ENCODE results near the gene ADAMTSL5. TPM values are rescaled to one million over a fixed set of nuclear protein-coding genes. Genes with fewer than 3 reads are reported as not detected.

Gene ADAMTSL5
- total and polyA plus RNA-seq, 7 donors = 0.71 to 5.8 (median 1.7) TPM; not detected in 1

DNA sequence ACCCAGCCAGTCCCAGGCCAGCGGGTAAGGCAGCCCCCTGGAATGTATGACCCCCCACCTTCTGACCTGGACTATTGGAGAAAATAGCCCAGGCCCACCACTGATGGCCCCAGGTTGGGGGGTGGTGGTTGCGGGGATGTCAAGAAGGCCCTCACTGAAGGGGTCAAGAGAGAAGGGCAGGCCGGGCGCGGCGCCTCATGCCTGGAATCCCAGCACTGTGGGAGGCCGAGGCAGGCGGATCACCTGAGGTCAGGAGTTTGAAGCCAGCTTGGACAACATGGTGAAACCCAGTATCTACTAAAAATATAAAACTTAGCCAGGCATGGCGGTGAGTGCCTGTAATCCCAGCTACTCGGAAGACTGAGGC is 1.5 kb upstream of the ADAMTSL5 start:
- H3K27ac ChIP-seq = no peak overlapping the region
- TF ChIP-seq POLR2AphosphoS5 (IDR thresholded peaks at IDR 0.05) (no peak), POLR2A (IDR thresholded peaks at IDR 0.05) (no peak), EP300 (IDR thresholded peaks at IDR 0.05) (no peak)
- TF ChIP-seq, protein P1, sequence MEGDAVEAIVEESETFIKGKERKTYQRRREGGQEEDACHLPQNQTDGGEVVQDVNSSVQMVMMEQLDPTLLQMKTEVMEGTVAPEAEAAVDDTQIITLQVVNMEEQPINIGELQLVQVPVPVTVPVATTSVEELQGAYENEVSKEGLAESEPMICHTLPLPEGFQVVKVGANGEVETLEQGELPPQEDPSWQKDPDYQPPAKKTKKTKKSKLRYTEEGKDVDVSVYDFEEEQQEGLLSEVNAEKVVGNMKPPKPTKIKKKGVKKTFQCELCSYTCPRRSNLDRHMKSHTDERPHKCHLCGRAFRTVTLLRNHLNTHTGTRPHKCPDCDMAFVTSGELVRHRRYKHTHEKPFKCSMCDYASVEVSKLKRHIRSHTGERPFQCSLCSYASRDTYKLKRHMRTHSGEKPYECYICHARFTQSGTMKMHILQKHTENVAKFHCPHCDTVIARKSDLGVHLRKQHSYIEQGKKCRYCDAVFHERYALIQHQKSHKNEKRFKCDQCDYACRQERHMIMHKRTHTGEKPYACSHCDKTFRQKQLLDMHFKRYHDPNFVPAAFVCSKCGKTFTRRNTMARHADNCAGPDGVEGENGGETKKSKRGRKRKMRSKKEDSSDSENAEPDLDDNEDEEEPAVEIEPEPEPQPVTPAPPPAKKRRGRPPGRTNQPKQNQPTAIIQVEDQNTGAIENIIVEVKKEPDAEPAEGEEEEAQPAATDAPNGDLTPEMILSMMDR (IDR thresholded peaks at IDR 0.05) = no peak
- WGBS, 2 donors = 67 to 74% methylated on average over 10 of the region's 10 CpGs
- intact Hi-C loops (cut with DNase I) = no loop called here
- peaks cover 0 to 22% (median 15%) of the 10 kb centered on the region in 4 donors for H3K4me1 ChIP-seq
- H3K36me3 ChIP-seq = no peaks in the 10 kb centered on the region
- DNase-seq = no peak
- peaks cover 0 to 36% (median 30%) of the 10 kb centered on the region in 3 donors for H3K27me3 ChIP-seq
- H3K4me3 ChIP-seq = no peak overlapping the region
- no peaks in the 10 kb centered on the region for H3K9me3 ChIP-seq

DNA sequence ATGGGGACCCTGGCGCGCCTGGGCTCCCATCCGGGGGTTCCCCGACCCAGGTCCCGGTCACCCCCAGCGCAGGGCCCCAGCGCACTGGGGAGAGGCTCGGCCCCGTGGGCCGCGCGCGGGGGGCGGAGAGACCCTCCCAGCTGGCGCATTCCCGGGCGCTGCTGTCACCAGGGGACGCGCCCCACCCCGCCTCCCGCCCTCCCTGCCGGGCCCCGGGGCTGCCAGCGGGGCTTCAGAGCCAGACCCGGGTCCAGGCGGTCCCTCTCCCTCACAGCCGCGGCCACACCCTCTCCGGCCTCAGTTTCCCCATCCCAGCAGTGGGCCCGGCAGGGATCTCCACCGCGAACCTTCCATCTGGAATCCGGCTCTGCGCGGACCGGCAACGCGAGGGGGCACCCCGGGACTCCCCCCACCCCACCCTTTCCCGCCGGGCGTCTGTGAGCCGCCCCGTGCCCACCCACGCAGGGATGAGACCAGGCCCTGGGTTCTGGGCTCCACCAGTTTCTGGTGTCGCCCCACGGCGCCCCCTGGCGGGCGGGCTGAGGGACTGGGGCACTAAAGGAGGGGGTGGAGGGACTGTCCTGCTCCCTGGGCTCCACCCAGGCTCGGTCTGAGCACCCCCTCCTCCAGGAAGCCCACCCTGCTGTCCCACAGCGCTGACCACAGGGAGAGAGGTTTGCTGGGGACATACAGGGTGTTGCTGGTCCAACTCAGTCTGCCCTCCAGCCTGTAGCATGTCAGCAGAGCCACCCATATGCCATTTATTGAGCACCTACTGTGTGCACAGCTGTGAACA is 878 bp upstream of the ADAMTSL5 start:
- DNase-seq = no peak
- peaks cover 0 to 36% (median 30%) of the 10 kb centered on the region in 3 donors for H3K27me3 ChIP-seq
- H3K4me3 ChIP-seq = peak overlapping the region; percentile 25 to 60 (median 52)
- WGBS, 2 donors = 2 to 8% methylated on average over 52 of the region's 52 CpGs
- intact Hi-C loops (cut with DNase I) = no loop called here
- H3K4me1 ChIP-seq = peaks cover 0 to 22% (median 15%) of the 10 kb centered on the region in 4 donors
- H3K27ac ChIP-seq = peak overlapping the region; percentile 64 to 78 (median 75)
- no peaks in the 10 kb centered on the region for H3K36me3 ChIP-seq
- TF ChIP-seq POLR2A (IDR thresholded peaks at IDR 0.05) (no peak), EP300 (IDR thresholded peaks at IDR 0.05) (no peak), POLR2AphosphoS5 (IDR thresholded peaks at IDR 0.05) (no peak)
- TF ChIP-seq, protein P1 (IDR thresholded peaks at IDR 0.05) = peak; percentile 24 to 63 (median 52)
- no peaks in the 10 kb centered on the region for H3K9me3 ChIP-seq

DNA sequence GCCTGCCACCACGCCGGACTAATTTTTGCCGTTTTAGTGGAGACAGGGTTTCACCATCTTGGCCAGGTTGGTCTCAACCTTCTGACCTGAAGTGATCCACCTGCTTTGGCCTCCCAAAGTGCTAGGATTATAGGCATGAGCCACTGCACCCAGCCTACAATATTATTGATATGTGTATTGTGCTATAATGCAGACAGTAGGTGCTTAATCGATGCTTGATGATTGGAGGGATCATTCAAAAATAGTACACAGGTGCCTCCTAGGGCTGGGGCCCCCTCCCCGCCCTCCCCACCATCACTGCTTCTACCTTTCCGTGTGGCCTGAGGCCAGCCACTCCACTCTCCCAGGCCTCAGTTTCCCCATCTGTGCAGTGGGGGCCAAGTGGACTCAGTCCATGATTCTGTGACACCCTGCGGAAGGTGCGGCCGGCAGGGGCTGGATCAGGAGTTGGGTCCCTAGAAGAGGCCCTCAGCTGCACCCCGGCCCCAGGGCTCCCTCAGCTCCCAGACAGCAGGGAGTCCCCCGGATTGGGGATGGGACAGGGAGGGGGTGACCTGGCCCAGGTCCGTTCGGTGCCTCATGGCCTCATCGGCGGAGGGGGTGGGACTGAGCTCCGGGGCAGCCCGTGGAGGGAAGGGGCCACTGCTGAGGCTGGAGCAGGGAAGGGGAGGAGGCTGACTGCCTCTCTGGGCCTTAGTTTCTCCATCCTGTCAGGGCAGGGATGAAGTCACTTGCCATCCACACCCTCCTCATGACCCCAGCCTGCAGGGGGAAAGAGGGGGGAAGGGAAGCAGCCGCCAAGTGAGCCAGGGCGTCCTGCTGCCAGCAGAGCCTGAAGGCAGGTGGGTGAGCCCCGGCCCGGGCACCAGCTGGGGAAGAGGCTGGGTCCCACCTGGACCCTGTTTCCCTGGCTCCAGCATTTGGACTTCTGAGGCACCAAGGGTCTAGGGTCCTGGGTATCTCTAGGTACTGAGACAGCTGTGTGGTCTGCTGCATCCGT is 1.2 kb downstream of the ADAMTSL5 start:
- TF ChIP-seq POLR2AphosphoS5 (IDR thresholded peaks at IDR 0.05) (no peak), POLR2A (IDR thresholded peaks at IDR 0.05) (no peak), EP300 (IDR thresholded peaks at IDR 0.05) (no peak)
- TF ChIP-seq, protein P1 (IDR thresholded peaks at IDR 0.05) = no peak
- peaks cover 0 to 36% (median 30%) of the 10 kb centered on the region in 3 donors for H3K27me3 ChIP-seq
- H3K4me3 ChIP-seq = no peak overlapping the region
- WGBS, 2 donors = 26 to 55% methylated on average over 22 of the region's 22 CpGs
- intact Hi-C loops (cut with DNase I) = no loop called here
- peaks cover 0 to 4% (median 0%) of the 10 kb centered on the region in 4 donors for H3K9me3 ChIP-seq
- peak overlapping the region in 3 of 4 donors; percentile 28 to 78 (median 76) for H3K27ac ChIP-seq
- H3K4me1 ChIP-seq = peaks cover 0 to 33% (median 28%) of the 10 kb centered on the region in 4 donors
- DNase-seq = no peak
- no peaks in the 10 kb centered on the region for H3K36me3 ChIP-seq

DNA sequence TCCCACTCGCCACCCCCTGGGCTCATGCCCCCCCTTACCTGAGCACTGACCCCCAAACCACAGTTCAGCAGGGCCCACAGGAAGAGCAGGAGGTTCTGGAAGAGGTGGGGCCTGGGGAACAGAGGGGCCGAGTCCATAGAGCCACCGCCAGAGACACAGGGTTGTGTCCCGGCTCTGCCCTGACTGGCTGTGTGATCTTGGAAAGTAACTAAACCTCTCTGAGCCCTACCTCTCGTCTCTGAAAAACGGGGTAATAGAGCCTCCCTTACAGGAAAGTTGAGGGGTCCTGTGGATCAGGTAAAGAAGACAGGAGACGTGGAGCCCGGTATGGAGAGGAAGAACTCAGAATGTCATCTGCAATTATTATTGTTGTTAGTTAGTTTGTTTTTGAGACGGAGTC is 2.0 kb downstream of the ADAMTSL5 start:
- Histone ChIP-seq H3K27me3 (peaks cover 0 to 36% (median 30%) of the 10 kb centered on the region in 3 donors), H3K4me3 (no peak overlapping the region), H3K9me3 (peaks cover 0 to 4% (median 0%) of the 10 kb centered on the region in 4 donors), H3K27ac (no peak overlapping the region), H3K4me1 (peaks cover 0 to 33% (median 28%) of the 10 kb centered on the region in 4 donors), H3K36me3 (no peaks in the 10 kb centered on the region)
- intact Hi-C loops (cut with DNase I) = no loop called here
- TF ChIP-seq EP300 (IDR thresholded peaks at IDR 0.05) (no peak), POLR2AphosphoS5 (IDR thresholded peaks at IDR 0.05) (no peak), POLR2A (IDR thresholded peaks at IDR 0.05) (no peak)
- TF ChIP-seq, protein P1 (IDR thresholded peaks at IDR 0.05) = no peak
- DNase-seq = no peak
- 18 to 52% methylated on average over 9 of the region's 9 CpGs for WGBS, 2 donors

All from sigmoid colon (tissue), 7 donors.